ENCODE results near the gene FOSL2.

DNA sequence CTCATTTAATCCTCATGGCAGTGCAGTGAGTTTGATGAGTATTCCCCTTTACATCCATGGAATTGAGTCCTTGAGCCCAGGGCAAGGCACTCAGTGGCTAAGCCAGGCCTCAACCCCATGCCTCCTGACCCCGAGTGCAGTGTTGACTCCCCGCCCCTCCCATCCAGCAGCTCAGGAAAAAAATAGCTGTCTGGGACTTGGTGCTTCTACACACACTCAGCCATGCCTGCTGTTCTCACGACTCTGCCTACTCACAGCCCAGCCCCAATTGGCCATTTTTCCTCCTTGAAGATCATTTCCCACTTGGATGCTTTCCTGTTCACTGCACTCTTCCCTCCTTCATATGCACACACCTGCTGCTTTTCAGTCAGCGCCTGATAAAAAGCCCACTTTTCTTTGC lies 8.8 kb downstream of the FOSL2 start:
- TF ChIP-seq POLR2AphosphoS5 (IDR thresholded peaks at IDR 0.05; ENCODE audit: low read depth, low read length) (no peak), NFIC (IDR thresholded peaks at IDR 0.05; ENCODE audit: borderline replicate concordance) (no peak), GABPA (IDR thresholded peaks at IDR 0.05; ENCODE audit: low read depth) (no peak), SMC3 (IDR thresholded peaks at IDR 0.05; ENCODE audit: low read depth, low read length) (no peak), RAD21 (IDR thresholded peaks at IDR 0.05; ENCODE audit: low read length) (no peak), CHD2 (IDR thresholded peaks at IDR 0.05; ENCODE audit: low read length, partially characterized antibody) (no peak), EP300 (IDR thresholded peaks at IDR 0.05; ENCODE audit: borderline replicate concordance in 1 of 2, low read depth in 1 of 2, low read length in 1 of 2) (no peak)
- TF ChIP-seq, protein P1, sequence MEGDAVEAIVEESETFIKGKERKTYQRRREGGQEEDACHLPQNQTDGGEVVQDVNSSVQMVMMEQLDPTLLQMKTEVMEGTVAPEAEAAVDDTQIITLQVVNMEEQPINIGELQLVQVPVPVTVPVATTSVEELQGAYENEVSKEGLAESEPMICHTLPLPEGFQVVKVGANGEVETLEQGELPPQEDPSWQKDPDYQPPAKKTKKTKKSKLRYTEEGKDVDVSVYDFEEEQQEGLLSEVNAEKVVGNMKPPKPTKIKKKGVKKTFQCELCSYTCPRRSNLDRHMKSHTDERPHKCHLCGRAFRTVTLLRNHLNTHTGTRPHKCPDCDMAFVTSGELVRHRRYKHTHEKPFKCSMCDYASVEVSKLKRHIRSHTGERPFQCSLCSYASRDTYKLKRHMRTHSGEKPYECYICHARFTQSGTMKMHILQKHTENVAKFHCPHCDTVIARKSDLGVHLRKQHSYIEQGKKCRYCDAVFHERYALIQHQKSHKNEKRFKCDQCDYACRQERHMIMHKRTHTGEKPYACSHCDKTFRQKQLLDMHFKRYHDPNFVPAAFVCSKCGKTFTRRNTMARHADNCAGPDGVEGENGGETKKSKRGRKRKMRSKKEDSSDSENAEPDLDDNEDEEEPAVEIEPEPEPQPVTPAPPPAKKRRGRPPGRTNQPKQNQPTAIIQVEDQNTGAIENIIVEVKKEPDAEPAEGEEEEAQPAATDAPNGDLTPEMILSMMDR (IDR thresholded peaks at IDR 0.05): no peak
- TF ChIP-seq, protein P2, sequence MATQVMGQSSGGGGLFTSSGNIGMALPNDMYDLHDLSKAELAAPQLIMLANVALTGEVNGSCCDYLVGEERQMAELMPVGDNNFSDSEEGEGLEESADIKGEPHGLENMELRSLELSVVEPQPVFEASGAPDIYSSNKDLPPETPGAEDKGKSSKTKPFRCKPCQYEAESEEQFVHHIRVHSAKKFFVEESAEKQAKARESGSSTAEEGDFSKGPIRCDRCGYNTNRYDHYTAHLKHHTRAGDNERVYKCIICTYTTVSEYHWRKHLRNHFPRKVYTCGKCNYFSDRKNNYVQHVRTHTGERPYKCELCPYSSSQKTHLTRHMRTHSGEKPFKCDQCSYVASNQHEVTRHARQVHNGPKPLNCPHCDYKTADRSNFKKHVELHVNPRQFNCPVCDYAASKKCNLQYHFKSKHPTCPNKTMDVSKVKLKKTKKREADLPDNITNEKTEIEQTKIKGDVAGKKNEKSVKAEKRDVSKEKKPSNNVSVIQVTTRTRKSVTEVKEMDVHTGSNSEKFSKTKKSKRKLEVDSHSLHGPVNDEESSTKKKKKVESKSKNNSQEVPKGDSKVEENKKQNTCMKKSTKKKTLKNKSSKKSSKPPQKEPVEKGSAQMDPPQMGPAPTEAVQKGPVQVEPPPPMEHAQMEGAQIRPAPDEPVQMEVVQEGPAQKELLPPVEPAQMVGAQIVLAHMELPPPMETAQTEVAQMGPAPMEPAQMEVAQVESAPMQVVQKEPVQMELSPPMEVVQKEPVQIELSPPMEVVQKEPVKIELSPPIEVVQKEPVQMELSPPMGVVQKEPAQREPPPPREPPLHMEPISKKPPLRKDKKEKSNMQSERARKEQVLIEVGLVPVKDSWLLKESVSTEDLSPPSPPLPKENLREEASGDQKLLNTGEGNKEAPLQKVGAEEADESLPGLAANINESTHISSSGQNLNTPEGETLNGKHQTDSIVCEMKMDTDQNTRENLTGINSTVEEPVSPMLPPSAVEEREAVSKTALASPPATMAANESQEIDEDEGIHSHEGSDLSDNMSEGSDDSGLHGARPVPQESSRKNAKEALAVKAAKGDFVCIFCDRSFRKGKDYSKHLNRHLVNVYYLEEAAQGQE (IDR thresholded peaks at IDR 0.05; ENCODE audit: low read depth, low read length): no peak
